GM18867 (cell line): ENCODE measurements around the gene TNFAIP8L3.

Source experiments
- ATAC-seq: cut with Tn5 transposase; IDR thresholded peaks from one replicate; pipeline ENCODE4 v1.9.1; 2021; ENCODE audit warnings: mild to moderate bottlenecking, moderate library complexity; ENCODE audit not compliant: unreplicated experiment

The TNFAIP8L3 gene

GRCh38 chr15:51090753-51091152 lies 4.0 kb downstream of the TNFAIP8L3 start:
- ATAC-seq, result no peak

GRCh38 chr15:51089699-51090453 lies 4.8 kb downstream of the TNFAIP8L3 start:
- ATAC-seq, result no peak

- no peak for ATAC-seq
These were observed 5.7 kb downstream of the TNFAIP8L3 start for GRCh38 chr15:51089041-51089440.

GRCh38 chr15:51088585-51088984 lies 6.1 kb downstream of the TNFAIP8L3 start:
- ATAC-seq, result no peak

GRCh38 chr15:51087513-51087912 lies 7.2 kb downstream of the TNFAIP8L3 start:
- no peak for ATAC-seq

- ATAC-seq, result no peak
These were observed 8.3 kb downstream of the TNFAIP8L3 start for GRCh38 chr15:51086409-51086808.

- no peak for ATAC-seq
These were observed 8.9 kb downstream of the TNFAIP8L3 start for GRCh38 chr15:51085764-51086163.

- no peak for ATAC-seq
These were observed 11.0 kb downstream of the TNFAIP8L3 start for GRCh38 chr15:51083641-51084166.

- ATAC-seq, result no peak
These were observed 12.5 kb downstream of the TNFAIP8L3 start for GRCh38 chr15:51082246-51082645.

GRCh38 chr15:51080286-51080685 lies 14.4 kb downstream of the TNFAIP8L3 start:
- no peak for ATAC-seq

- ATAC-seq, result no peak
These were observed 15.5 kb downstream of the TNFAIP8L3 start for GRCh38 chr15:51079226-51079625.

GRCh38 chr15:51077221-51078153 lies 17.2 kb downstream of the TNFAIP8L3 start:
- peak; percentile 65 for ATAC-seq

GRCh38 chr15:51076524-51077220 lies 18.0 kb downstream of the TNFAIP8L3 start:
- ATAC-seq, result no peak

- ATAC-seq, result no peak
These were observed 18.7 kb downstream of the TNFAIP8L3 start for GRCh38 chr15:51075826-51076523.

GRCh38 chr15:51075364-51075763 lies 19.3 kb downstream of the TNFAIP8L3 start:
- ATAC-seq, result no peak

GRCh38 chr15:51074926-51075325 lies 19.8 kb downstream of the TNFAIP8L3 start:
- ATAC-seq, result no peak

- ATAC-seq, result no peak
These were observed 23.1 kb downstream of the TNFAIP8L3 start for GRCh38 chr15:51071578-51071977.

- ATAC-seq, result no peak
These were observed 24.7 kb downstream of the TNFAIP8L3 start for GRCh38 chr15:51069983-51070382.

GRCh38 chr15:51067510-51067909 lies 27.2 kb downstream of the TNFAIP8L3 start:
- ATAC-seq, result no peak

GRCh38 chr15:51065781-51066180 lies 28.9 kb downstream of the TNFAIP8L3 start:
- ATAC-seq, result no peak
